Upper lobe of left lung (tissue), 6 donors: ENCODE measurements around the gene KLHL4. TPM values are rescaled to one million over a fixed set of nuclear protein-coding genes. Genes with fewer than 3 reads are reported as not detected.
"Not testable (repeated sequence)": the region's sequence is repeated elsewhere in the genome, so short reads cannot be mapped to it uniquely, and the experiment has no call there.

Experiments used
- ATAC-seq, 2 donors: fragments of 200-7000 bp; cut with Tn5 transposase; one replicate each; pipeline ENCODE4 v1.9.1; 2022; ENCODE audit warnings: mild to moderate bottlenecking in 2 of 2, moderate library complexity in 2 of 2; ENCODE audit not compliant: low FRiP score in 2 of 2
- DNase-seq, 2 donors: peaks; one replicate each; pipeline ENCODE4 v3.0.0-alpha.2; 2019 to 2020
- H3K27ac ChIP-seq, 4 donors: fragments of 200-600 bp; sonication (generic); one replicate each; pipeline ENCODE4 v1.5.1; 2016 to 2019
- H3K27me3 ChIP-seq, 4 donors: fragments of 200-600 bp; sonication (generic); one replicate each; pipeline ENCODE4 v1.5.1; 2017 to 2019
- H3K36me3 ChIP-seq, 4 donors: fragments of 200-600 bp; sonication (generic); one replicate each; pipeline ENCODE4 v1.5.1; 2016 to 2019
- H3K4me1 ChIP-seq, 4 donors: fragments of 200-600 bp; sonication (generic); one replicate each; pipeline ENCODE4 v1.5.1; 2018 to 2019
- H3K4me3 ChIP-seq, 4 donors: fragments of 200-600 bp; sonication (generic); one replicate each; pipeline ENCODE4 v1.5.1; 2017 to 2019; ENCODE audit warnings: mild to moderate bottlenecking in 2 of 4, moderate library complexity in 1 of 4
- H3K9me3 ChIP-seq, 4 donors: fragments of 200-600 bp; sonication (generic); one replicate each; pipeline ENCODE4 v1.5.1; 2018 to 2019
- EP300 ChIP-seq, 4 donors: sonication (generic); formaldehyde crosslinking; IDR thresholded peaks; one replicate each; pipeline ENCODE4 v1.5.1; 2017; ENCODE audit warnings: antibody characterized with exemption in 4 of 4, control low read depth in 2 of 4
- POLR2A ChIP-seq, 4 donors: fragments of 450-650 bp; IDR thresholded peaks; one replicate each; pipeline ENCODE4 v1.5.1; 2016 to 2017; ENCODE audit warnings: antibody characterized with exemption in 4 of 4, mild to moderate bottlenecking in 2 of 4
- POLR2AphosphoS5 ChIP-seq, 2 donors: sonication (generic); formaldehyde crosslinking; IDR thresholded peaks; one replicate each; pipeline ENCODE4 v1.5.1; 2017; ENCODE audit warnings: antibody characterized with exemption in 2 of 2
- WGBS, 2 donors: methylation state at CpG; one replicate each; pipeline ENCODE4 v1.1.5; 2017 to 2018; 5-methylcytosine and 5-hydroxymethylcytosine counted together
- total RNA-seq, 6 donors: library from RNA; depleted of rRNA in 4 of 6; stranded (reverse); fragments of >200 nt in 4 of 6; gene quantifications; one replicate each; pipeline versions ENCODE4 v1.1.0 to v1.2.1, GENCODE V29; 2016 to 2021
- TF ChIP-seq, protein P1 (sequence below), 6 experiments: fragments of 450-650 bp in 4 of 6; fragments of 200-600 bp in 2 of 6; sonication (generic) in 2 of 6; IDR thresholded peaks; one replicate each; pipeline ENCODE4 v1.5.1; 2016 to 2019; ENCODE audit warnings: antibody characterized with exemption in 6 of 6
- donor health status: DM: no; HTN: no; CAD: no; lungs with moderate emphysema.
- donor health status: DM: no; HTN: yes; CAD: no; lungs with severe emphysema.

KLHL4 gene
- total RNA-seq, 6 donors from 2014 or later = under 0.01 to 2.4 (median 0.89) TPM; not detected in 1

DNA sequence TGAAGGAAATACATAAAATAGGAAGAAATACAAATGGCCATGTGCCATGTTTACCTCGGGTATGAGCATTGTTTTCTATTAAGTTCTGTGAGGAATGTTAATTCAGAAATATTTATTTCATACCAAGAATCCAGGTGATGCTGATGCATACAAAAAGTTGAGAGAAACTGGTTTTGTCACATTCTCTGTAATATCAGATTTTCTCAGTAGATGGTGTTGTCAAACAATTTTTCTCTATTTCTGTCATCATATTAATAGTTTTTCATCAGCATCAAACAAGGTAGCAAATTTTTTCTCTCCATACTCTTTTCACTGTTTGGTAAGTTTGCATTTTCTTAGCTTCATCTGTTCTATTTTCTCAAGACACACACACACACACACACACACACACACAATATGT, 179.8 kb downstream of the KLHL4 start:
- Histone ChIP-seq H3K4me3 (no peak overlapping the region), H3K9me3 (no peaks in the 10 kb centered on the region), H3K27me3 (no peaks in the 10 kb centered on the region), H3K4me1 (no peaks in the 10 kb centered on the region), H3K36me3 (no peaks in the 10 kb centered on the region), H3K27ac (no peak overlapping the region)
- ATAC-seq = no peak
- 64 to 68% methylated on average over 1 of the region's 1 CpG for WGBS, 2 donors
- TF ChIP-seq, protein P1, sequence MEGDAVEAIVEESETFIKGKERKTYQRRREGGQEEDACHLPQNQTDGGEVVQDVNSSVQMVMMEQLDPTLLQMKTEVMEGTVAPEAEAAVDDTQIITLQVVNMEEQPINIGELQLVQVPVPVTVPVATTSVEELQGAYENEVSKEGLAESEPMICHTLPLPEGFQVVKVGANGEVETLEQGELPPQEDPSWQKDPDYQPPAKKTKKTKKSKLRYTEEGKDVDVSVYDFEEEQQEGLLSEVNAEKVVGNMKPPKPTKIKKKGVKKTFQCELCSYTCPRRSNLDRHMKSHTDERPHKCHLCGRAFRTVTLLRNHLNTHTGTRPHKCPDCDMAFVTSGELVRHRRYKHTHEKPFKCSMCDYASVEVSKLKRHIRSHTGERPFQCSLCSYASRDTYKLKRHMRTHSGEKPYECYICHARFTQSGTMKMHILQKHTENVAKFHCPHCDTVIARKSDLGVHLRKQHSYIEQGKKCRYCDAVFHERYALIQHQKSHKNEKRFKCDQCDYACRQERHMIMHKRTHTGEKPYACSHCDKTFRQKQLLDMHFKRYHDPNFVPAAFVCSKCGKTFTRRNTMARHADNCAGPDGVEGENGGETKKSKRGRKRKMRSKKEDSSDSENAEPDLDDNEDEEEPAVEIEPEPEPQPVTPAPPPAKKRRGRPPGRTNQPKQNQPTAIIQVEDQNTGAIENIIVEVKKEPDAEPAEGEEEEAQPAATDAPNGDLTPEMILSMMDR (IDR thresholded peaks at IDR 0.05) = no peak
- TF ChIP-seq POLR2A (IDR thresholded peaks at IDR 0.05) (no peak), POLR2AphosphoS5 (IDR thresholded peaks at IDR 0.05) (no peak), EP300 (IDR thresholded peaks at IDR 0.05) (no peak)
- no peak for DNase-seq

DNA sequence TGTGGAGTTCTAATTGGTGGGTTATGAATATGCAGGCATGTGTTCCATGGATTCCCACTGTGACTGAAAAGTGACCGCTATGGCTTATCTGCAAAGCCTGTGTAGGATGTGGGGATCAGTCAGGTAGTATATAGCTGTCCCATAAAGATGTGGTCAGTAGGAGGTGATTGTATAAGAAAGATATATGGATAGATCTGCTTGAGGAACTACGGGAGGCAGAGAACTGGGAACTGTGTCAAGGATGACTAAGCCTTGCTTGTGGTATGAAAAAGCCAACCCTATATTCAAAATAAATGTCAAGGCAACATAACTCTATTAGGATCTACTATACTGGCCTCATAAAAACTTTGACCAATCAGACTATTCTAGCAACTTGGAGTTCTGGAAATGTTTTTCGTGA, 185.2 kb downstream of the KLHL4 start:
- H3K27me3 ChIP-seq = no peaks in the 10 kb centered on the region
- no peak overlapping the region for H3K27ac ChIP-seq
- WGBS, 2 donors = 89 to 90% methylated on average over 3 of the region's 3 CpGs
- no peaks in the 10 kb centered on the region for H3K9me3 ChIP-seq
- no peaks in the 10 kb centered on the region for H3K4me1 ChIP-seq
- ATAC-seq (no peak), DNase-seq (no peak)
- no peaks in the 10 kb centered on the region for H3K36me3 ChIP-seq
- TF ChIP-seq POLR2AphosphoS5 (IDR thresholded peaks at IDR 0.05) (no peak), EP300 (IDR thresholded peaks at IDR 0.05) (no peak), POLR2A (IDR thresholded peaks at IDR 0.05) (no peak)
- TF ChIP-seq, protein P1 (IDR thresholded peaks at IDR 0.05) = no peak
- H3K4me3 ChIP-seq = no peak overlapping the region

DNA sequence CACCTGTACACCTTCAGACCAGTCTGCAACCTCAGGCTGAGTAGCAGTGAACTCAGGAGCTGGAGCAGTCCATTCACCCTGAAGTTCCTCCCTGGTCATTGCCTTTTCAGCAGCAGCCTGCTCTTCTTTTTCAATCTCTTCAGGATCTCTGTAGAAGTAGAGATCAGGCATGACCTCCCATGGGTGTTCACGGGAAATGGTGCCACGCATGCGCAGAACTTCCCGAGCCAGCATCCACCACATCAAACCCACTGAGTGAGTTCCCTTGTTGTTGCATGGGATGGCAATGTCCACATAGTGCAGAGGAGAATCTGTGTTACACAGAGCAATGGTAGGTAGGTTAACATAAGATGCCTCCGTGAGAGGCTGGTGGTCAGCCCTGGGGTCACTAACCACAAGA, 185.9 kb downstream of the KLHL4 start:
- H3K9me3 ChIP-seq, H3K27me3 ChIP-seq, ATAC-seq, H3K4me1 ChIP-seq, H3K4me3 ChIP-seq, DNase-seq, H3K27ac ChIP-seq, H3K36me3 ChIP-seq: not testable (repeated sequence)
- WGBS, 2 donors = 96% methylated on average over 5 of the region's 5 CpGs; no CpG with 5 or more reads in 1 of the 2 donors

DNA sequence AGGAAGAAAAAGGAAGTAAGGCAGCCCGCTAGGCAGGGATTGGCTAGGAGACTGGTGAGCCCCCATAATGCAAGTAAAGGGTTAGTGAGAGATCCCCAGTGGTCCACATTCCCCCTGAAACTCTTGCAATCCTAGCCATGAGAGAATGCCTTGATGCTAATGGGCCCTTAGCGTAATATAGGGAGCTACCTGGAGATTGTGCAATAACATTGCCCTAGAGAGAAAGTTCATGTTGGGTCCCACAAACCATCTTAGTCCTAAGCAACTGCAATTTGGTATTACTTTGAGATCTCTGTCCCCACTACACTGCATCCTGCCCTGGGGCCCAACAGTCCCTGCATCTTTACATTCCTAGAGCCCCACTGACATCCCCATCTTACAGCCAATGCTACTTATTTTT, 188.5 kb downstream of the KLHL4 start:
- Histone ChIP-seq H3K27ac (no peak overlapping the region), H3K4me1 (no peaks in the 10 kb centered on the region), H3K4me3 (no peak overlapping the region), H3K27me3 (no peaks in the 10 kb centered on the region), H3K9me3 (peaks cover 0 to 8% (median 0%) of the 10 kb centered on the region in 4 donors), H3K36me3 (no peaks in the 10 kb centered on the region)
- no peak for ATAC-seq
- DNase-seq = no peak
- 85 to 93% methylated on average over 2 of the region's 2 CpGs for WGBS, 2 donors
- TF ChIP-seq, protein P1 (IDR thresholded peaks at IDR 0.05) = no peak
- TF ChIP-seq EP300 (IDR thresholded peaks at IDR 0.05) (no peak), POLR2A (IDR thresholded peaks at IDR 0.05) (no peak), POLR2AphosphoS5 (IDR thresholded peaks at IDR 0.05) (no peak)

DNA sequence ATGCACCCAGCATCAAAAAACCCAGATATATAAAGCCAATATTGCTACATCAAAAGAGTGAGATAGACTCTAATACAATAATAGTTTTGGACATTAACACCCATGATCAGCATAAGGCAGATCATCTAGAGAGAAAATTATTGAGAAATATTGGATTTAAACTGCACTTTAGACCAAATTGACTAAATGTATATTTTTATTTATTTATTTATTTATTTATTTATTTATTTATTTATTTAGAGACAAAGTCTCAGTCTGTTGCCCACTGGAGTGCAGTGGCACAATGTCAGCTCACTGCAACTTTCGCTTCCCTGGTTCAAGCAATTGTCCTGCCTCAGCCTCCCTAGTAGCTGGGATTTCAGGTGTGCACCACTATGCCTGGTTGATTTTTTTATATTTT, 193.0 kb downstream of the KLHL4 start:
- Histone ChIP-seq H3K4me3 (no peak overlapping the region), H3K36me3 (no peaks in the 10 kb centered on the region), H3K27me3 (no peaks in the 10 kb centered on the region), H3K9me3 (peaks cover 0 to 12% (median 0%) of the 10 kb centered on the region in 4 donors), H3K4me1 (no peaks in the 10 kb centered on the region), H3K27ac (no peak overlapping the region)
- ATAC-seq (no peak), DNase-seq (no peak)
- 86 to 90% methylated on average over 1 of the region's 1 CpG for WGBS, 2 donors
- TF ChIP-seq POLR2AphosphoS5 (IDR thresholded peaks at IDR 0.05) = no peak
- no peak for TF ChIP-seq POLR2A (IDR thresholded peaks at IDR 0.05)
- TF ChIP-seq, protein P1 (IDR thresholded peaks at IDR 0.05) = no peak
- no peak for TF ChIP-seq EP300 (IDR thresholded peaks at IDR 0.05)
